ENCODE results near the gene LYRM7.

DNA sequence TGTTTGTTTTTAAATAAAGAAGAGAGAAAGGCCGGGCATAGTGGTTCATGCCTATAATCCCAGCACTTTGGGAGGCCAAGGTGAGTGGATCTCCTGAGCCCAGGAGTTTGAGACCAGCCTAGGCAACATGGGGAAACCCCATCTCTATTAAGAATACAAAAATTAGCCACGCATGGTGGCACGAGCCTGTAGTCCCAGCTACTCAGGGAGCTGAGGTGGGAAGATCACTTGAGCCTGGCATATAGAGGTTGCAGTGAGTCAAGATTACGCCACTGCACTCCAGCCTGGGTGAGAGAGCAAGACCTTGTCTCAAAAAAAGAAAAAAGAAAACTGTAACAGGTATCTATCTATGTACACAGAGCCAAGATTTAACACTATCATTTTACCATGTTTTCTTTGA lies 58.9 kb downstream of the LYRM7 start:
- TF ChIP-seq, protein P1, sequence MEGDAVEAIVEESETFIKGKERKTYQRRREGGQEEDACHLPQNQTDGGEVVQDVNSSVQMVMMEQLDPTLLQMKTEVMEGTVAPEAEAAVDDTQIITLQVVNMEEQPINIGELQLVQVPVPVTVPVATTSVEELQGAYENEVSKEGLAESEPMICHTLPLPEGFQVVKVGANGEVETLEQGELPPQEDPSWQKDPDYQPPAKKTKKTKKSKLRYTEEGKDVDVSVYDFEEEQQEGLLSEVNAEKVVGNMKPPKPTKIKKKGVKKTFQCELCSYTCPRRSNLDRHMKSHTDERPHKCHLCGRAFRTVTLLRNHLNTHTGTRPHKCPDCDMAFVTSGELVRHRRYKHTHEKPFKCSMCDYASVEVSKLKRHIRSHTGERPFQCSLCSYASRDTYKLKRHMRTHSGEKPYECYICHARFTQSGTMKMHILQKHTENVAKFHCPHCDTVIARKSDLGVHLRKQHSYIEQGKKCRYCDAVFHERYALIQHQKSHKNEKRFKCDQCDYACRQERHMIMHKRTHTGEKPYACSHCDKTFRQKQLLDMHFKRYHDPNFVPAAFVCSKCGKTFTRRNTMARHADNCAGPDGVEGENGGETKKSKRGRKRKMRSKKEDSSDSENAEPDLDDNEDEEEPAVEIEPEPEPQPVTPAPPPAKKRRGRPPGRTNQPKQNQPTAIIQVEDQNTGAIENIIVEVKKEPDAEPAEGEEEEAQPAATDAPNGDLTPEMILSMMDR (IDR thresholded peaks at IDR 0.05) = no peak
- TF ChIP-seq ZFX (IDR thresholded peaks at IDR 0.05; ENCODE audit: borderline replicate concordance) = no peak

Data from 22Rv1 (cell line).